HPDE6-E6E7 (cell line): Measurements from ENCODE around the gene TMEM69.
"Not testable (repeated sequence)": the region's sequence is repeated elsewhere in the genome, so short reads cannot be mapped to it uniquely, and the experiment has no call there.

Source experiments
- DNase-seq: peaks from one replicate; pipeline ENCODE4 v3.0.0; 2011; ENCODE audit warnings: missing footprints; ENCODE audit errors: extremely low spot score

The TMEM69 gene

GRCh38 chr1:45730780-45731319 is 42.9 kb downstream of the TMEM69 start:
- no peak for DNase-seq

- DNase-seq: no peak
Measured at GRCh38 chr1:45739137-45739536, 51.2 kb downstream of the TMEM69 start.

- not testable (repeated sequence) for DNase-seq
Measured at GRCh38 chr1:45739641-45740156, 51.7 kb downstream of the TMEM69 start.
